Right cardiac atrium (tissue), 5 donors: ENCODE results near the gene POMC. TPM values are rescaled to one million over a fixed set of nuclear protein-coding genes. Genes with fewer than 3 reads are reported as not detected.
A peak's percentile ranks its signal among the peaks of the same experiment; 100 is the strongest.
"Not testable (repeated sequence)": the region's sequence is repeated elsewhere in the genome, so short reads cannot be mapped to it uniquely, and the experiment has no call there.

Experiments used
- ATAC-seq, 2 donors: fragments of 200-7000 bp; cut with Tn5 transposase; one replicate each; pipeline versions ENCODE4 v1.8.0 to v1.9.1; 2020; ENCODE audit warnings: moderate library complexity in 2 of 2, mild to moderate bottlenecking in 1 of 2
- DNase-seq, 3 donors: peaks; one replicate each; pipeline ENCODE4 v3.0.0-alpha.2; 2020
- H3K27ac ChIP-seq: one replicate; pipeline ENCODE4 v1.5.1; 2013; ENCODE audit warnings: mild to moderate bottlenecking, low read length, control low read depth, moderate library complexity
- H3K27me3 ChIP-seq: one replicate; pipeline ENCODE4 v1.6.1; 2013; ENCODE audit not compliant: control insufficient read depth, insufficient read depth
- H3K4me1 ChIP-seq: one replicate; pipeline ENCODE4 v1.6.1; 2013; ENCODE audit warnings: low read length; ENCODE audit not compliant: control insufficient read depth, insufficient read depth
- H3K4me3 ChIP-seq: one replicate; pipeline ENCODE4 v1.5.1; 2013; ENCODE audit warnings: low read length, control low read depth
- H3K9me3 ChIP-seq: one replicate; pipeline ENCODE4 v1.6.1; 2013; ENCODE audit warnings: low read length; ENCODE audit not compliant: control insufficient read depth
- WGBS: extraction: QIAGEN DNeasy Blood & Tissue Kit; methylation state at CpG from one replicate; pipeline ENCODE4 v1.1.7; 2013; 5-methylcytosine and 5-hydroxymethylcytosine counted together
- intact Hi-C, 4 donors: fragments of 100-400 bp; cut with DNase I; formaldehyde crosslinking; loops; one replicate each; pipeline versions ENCODE4 v1.11.0 to v1.14.0; 2022 to 2023
- long read RNA-seq, 4 donors: library from polyadenylated mRNA; unstranded; transcript quantifications; one replicate each; pipeline ENCODE4 v2.0.0, GENCODE V29; 2020 to 2021
- polyA plus RNA-seq: library from polyadenylated mRNA; stranded (reverse); fragments of 200-250 nt; gene quantifications from one replicate; pipeline ENCODE4 v1.2.3, GENCODE V29; 2013
- total RNA-seq, 4 donors: library from RNA; stranded (reverse); fragmentation: NEBNext Ultra II Directional; extraction: Animal tissue kit (Norgen Biotek cat#: 25700); gene quantifications; one replicate each; pipeline ENCODE4 v1.2.1, GENCODE V29; 2021
- donor health status: healthy with polysubstance abuse.
- donor health status: DM: no; HTN: yes; CAD: no.
- donor health status: DM: no; HTN: no; CAD: no.
- donor health status: DM: no; HTN: yes; CAD: no; lungs with severe emphysema.
- donor health status: DM: yes; HTN: yes; CAD: no.

The POMC gene
- total RNA-seq (1 to 10 TPM; 5.0 to 7.3 (median 6.1) TPM), polyA plus RNA-seq (13.2 TPM)
- long read RNA-seq, donor 1, partial matches to known transcripts: 15 of 15 reads
- long read RNA-seq, donor 1, other reads (novel, unspliced or antisense): 0 of 15 reads
- long read RNA-seq, donor 2, partial matches to known transcripts: 0 of 11 reads
- long read RNA-seq, donor 2, other reads (novel, unspliced or antisense): 11 of 11 reads
- long read RNA-seq, donor 3, partial matches to known transcripts: 0 of 4 reads
- long read RNA-seq, donor 3, other reads (novel, unspliced or antisense): 4 of 4 reads
- long read RNA-seq, donor 4, partial matches to known transcripts: 5 of 6 reads
- long read RNA-seq, donor 4, other reads (novel, unspliced or antisense): 1 of 6 reads

GRCh38 chr2:25168256-25169072, at the start of gene POMC:
POMC (minus strand) TSS chr2:25168580; CDS start chr2:25164772, 3,808 bp downstream.
- DNase-seq (peak in 2 of 3 donors; percentile 57 to 64), ATAC-seq (peak; percentile 53 to 72)
- WGBS: 5% methylated on average over 75 of the region's 75 CpGs
- Histone ChIP-seq H3K27ac (no peak within 1 kb of the TSS), H3K9me3 (no peaks in the 10 kb centered on the region), H3K4me1 (no peaks in the 10 kb centered on the region), H3K4me3 (peak within 1 kb of the TSS; percentile 49), H3K27me3 (no peaks in the 10 kb centered on the region)
- intact Hi-C loops: no loop called here

DNA sequence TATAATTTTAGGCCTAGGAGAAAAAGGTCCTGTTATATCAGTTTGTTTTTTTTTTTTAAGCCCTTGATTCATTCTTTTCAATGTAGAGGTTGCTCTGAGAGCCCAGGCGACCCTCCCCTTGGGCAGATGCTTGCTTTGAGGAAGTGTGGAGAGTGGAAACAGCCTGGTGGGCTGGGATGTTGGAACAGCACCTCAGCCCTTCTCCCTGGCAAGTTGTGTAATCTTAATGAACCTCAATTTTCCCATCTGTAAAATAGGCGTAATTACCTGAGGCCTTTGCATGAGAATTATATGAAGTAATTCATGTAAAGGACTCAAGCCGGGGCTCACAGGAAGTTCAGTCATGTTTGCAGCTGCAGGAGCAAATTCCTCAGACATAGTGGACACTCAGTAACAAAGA, 49.7 kb upstream of the POMC start:
- no peak for DNase-seq
- no peaks in the 10 kb centered on the region for H3K4me1 ChIP-seq
- no peak for ATAC-seq
- H3K4me3 ChIP-seq: no peak overlapping the region
- intact Hi-C loops: no loop called here
- no peaks in the 10 kb centered on the region for H3K9me3 ChIP-seq
- 91% methylated on average over 3 of the region's 3 CpGs for WGBS
- no peak overlapping the region for H3K27ac ChIP-seq
- H3K27me3 ChIP-seq: no peaks in the 10 kb centered on the region

DNA sequence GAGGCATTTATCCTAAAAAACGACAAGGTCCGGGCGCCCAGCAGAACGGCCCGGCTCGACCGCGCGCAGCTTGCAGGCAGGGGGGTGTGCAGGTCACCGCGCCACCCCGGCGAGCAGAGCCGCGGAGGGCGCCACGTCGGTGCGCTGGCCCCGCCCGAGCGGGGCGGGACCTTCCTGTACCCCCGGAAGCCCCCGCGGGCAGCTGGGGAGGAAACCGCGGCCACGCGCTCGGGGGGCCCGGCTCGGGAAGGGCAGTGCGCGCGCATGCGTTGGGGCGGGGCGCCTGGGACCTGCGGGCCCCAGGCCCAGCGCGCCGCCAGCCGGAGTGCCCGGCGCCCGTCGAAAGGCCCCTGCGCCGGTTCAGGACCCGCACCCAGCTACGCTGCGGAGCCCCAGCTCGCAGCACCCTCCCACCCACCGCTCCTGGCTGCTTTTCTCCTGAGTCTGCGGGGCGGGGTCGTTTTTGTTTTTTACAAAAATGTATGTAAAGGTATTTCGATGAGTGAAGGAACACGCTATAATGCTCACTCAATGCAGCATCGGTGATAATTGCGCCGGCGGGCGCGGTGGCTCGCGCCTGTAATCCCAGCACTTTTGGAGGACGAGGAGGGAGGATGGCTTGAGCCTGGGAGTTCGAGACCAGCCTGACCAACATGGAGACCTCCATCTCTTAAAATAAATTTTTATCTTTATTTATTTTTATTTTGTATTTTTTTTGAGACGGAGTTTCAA, 47.7 kb upstream of the POMC start:
- H3K4me3 ChIP-seq: peak overlapping the region; percentile 88
- ATAC-seq (peak; percentile 95), DNase-seq (peak; percentile 90 to 95 (median 94))
- H3K27me3 ChIP-seq: no peaks in the 10 kb centered on the region
- H3K9me3 ChIP-seq: no peaks in the 10 kb centered on the region
- H3K4me1 ChIP-seq: no peaks in the 10 kb centered on the region
- 3% methylated on average over 71 of the region's 71 CpGs for WGBS
- H3K27ac ChIP-seq: peak overlapping the region; percentile 68
- intact Hi-C loops: no loop called here

DNA sequence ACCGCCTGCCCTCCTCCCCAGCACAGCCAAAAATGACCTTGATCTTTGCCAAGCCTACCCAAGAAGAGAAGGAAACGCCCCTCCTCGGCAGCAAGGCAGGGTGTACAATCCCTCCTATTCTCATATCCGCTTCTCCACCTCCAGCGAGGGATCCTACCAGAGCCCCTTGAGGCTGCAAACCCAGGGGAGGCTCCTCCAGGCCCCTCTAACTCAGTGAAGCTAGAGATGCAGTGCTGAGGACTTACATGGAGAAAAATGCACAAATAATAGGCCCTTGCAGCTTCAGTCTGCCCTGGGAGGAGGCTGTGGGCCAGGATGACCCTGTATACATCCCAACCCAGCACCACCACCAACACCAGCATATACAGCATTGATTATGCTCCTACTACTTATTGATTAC, 46.9 kb upstream of the POMC start:
- Histone ChIP-seq H3K27ac (peak overlapping the region; percentile 0), H3K9me3 (no peaks in the 10 kb centered on the region), H3K27me3 (no peaks in the 10 kb centered on the region), H3K4me3 (no peak overlapping the region), H3K4me1 (no peaks in the 10 kb centered on the region)
- peak; percentile 8 to 12 for ATAC-seq
- 66% methylated on average over 5 of the region's 5 CpGs for WGBS
- no peak for DNase-seq
- intact Hi-C loops: no loop called here

GRCh38 chr2:25213229-25213628, 44.8 kb upstream of the POMC start:
- H3K27me3 ChIP-seq: no peaks in the 10 kb centered on the region
- no peaks in the 10 kb centered on the region for H3K9me3 ChIP-seq
- no peak overlapping the region for H3K4me3 ChIP-seq
- ATAC-seq (peak in 1 of 2 donors; percentile 3), DNase-seq (no peak)
- WGBS: 41% methylated on average over 8 of the region's 8 CpGs
- intact Hi-C loops: no loop called here
- no peak overlapping the region for H3K27ac ChIP-seq
- no peaks in the 10 kb centered on the region for H3K4me1 ChIP-seq

DNA sequence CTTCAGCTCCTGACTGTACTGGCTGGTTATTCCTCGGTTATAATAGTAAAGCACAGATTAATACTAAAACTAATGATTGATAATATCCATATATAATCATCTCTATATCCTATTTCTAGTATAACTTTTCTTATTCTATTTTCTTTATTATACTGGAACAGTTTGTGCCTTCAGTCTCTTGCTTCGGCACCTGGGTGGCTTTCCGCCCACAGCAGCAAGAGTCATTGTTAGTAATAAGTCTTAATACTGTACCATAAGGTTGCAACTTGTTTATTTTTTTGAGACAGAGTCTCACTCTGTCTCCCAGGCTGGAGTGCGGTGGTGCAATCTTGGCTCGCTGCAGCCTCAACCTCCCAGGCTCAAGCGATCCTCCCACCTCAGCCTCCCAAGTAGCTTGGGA, 42.5 kb upstream of the POMC start:
- DNase-seq, H3K27me3 ChIP-seq, ATAC-seq, H3K27ac ChIP-seq, H3K9me3 ChIP-seq, H3K4me1 ChIP-seq, H3K4me3 ChIP-seq, intact Hi-C loops: not testable (repeated sequence)
- 96% methylated on average over 6 of the region's 6 CpGs for WGBS

DNA sequence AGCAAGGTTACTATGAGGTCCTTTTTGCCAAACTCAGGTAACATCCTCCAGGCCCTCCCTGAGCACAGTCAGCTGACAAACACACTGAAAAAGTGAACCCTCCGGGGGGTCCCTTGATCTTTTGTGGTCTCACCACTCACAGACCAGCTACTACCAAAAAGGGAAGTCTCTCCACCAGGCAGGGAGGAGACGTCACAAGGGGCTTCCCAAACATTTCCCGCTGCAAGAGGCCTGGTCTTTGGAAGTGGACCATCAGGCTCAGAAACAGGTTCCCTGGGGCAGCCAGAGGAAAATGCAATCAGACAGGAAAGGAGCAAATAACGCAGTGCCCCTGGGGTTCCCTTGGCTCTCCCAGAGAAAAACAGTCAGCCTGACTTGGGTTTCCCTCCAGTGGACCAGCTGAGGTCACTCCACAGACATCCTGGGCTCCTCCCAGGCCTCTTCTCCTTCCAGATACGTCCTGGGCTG, 38.7 kb upstream of the POMC start:
- no peaks in the 10 kb centered on the region for H3K27me3 ChIP-seq
- no peaks in the 10 kb centered on the region for H3K9me3 ChIP-seq
- no peaks in the 10 kb centered on the region for H3K4me1 ChIP-seq
- 55% methylated on average over 5 of the region's 5 CpGs for WGBS
- ATAC-seq: peak in 1 of 2 donors; percentile 19
- DNase-seq: no peak
- no peak overlapping the region for H3K27ac ChIP-seq
- H3K4me3 ChIP-seq: no peak overlapping the region
- intact Hi-C loops: no loop called here

- Histone ChIP-seq H3K27ac (peak overlapping the region; percentile 25), H3K27me3 (no peaks in the 10 kb centered on the region), H3K4me1 (no peaks in the 10 kb centered on the region), H3K9me3 (no peaks in the 10 kb centered on the region), H3K4me3 (peak overlapping the region; percentile 60)
- peak; percentile 67 to 80 for ATAC-seq
- intact Hi-C loops: no loop called here
- peak in 2 of 3 donors; percentile 64 to 65 for DNase-seq
- 22% methylated on average over 59 of the region's 59 CpGs for WGBS
These were observed 35.9 kb upstream of the POMC start for GRCh38 chr2:25204190-25204838.

GRCh38 chr2:25202275-25202674, 33.9 kb upstream of the POMC start:
- intact Hi-C loops: no loop called here
- Histone ChIP-seq H3K27me3 (no peaks in the 10 kb centered on the region), H3K4me3 (no peak overlapping the region), H3K27ac (no peak overlapping the region), H3K4me1 (no peaks in the 10 kb centered on the region), H3K9me3 (no peaks in the 10 kb centered on the region)
- ATAC-seq: no peak
- WGBS: 85% methylated on average over 11 of the region's 11 CpGs
- no peak for DNase-seq

DNA sequence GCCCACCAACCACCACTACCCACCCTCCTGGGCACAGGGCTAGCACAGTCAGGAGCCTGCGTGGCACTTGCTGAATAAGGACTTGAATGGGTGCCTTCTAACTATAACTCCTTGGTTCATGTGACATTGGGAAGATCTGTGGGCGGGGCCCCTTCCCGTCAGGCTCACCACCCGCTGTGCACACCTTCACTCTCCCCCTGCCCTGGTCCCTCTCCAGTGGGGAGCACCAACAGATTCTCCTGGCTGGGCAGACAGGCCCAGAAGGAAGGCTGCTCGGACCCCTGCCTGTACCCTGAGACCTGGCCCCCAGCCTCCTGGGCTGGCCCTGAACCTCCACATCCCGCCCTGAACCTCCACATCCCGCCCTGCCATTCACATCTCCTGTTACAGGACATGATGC, 33.4 kb upstream of the POMC start:
- Histone ChIP-seq H3K4me3 (no peak overlapping the region), H3K9me3 (no peaks in the 10 kb centered on the region), H3K27ac (no peak overlapping the region), H3K27me3 (no peaks in the 10 kb centered on the region), H3K4me1 (no peaks in the 10 kb centered on the region)
- intact Hi-C loops: no loop called here
- DNase-seq: no peak
- 92% methylated on average over 7 of the region's 7 CpGs for WGBS
- ATAC-seq: peak in 1 of 2 donors; percentile 58
